HEK293 (cell line): ENCODE results near the gene CACNG4.

ENCODE experiments used
- CTCF ChIP-seq: fragments of 450-650 bp; formaldehyde crosslinking; IDR thresholded peaks from 2 replicates; pipeline ENCODE4 v1.5.1; 2016; ENCODE audit warnings: missing biosample characterization, missing genetic modification characterization
- ZFP41 ChIP-seq: fragments of 450-650 bp; formaldehyde crosslinking; IDR thresholded peaks from 2 replicates; pipeline ENCODE4 v1.5.1; 2016; ENCODE audit warnings: missing biosample characterization, missing genetic modification characterization, borderline replicate concordance
- ZNF530 ChIP-seq: fragments of 450-650 bp; formaldehyde crosslinking; IDR thresholded peaks from 2 replicates; pipeline ENCODE4 v1.5.1; 2016; ENCODE audit warnings: low read depth, missing biosample characterization, missing genetic modification characterization
- ZNF837 ChIP-seq: fragments of 450-650 bp; formaldehyde crosslinking; IDR thresholded peaks from 2 replicates; pipeline ENCODE4 v1.5.1; 2016; ENCODE audit warnings: missing biosample characterization, missing genetic modification characterization

GRCh38 chr17:66966298-66966697 lies 1.8 kb downstream of the CACNG4 start:
- no peak for TF ChIP-seq ZNF837 (tag by site-specific recombination)
- no peak for TF ChIP-seq CTCF (tag by site-specific recombination)
- no peak for TF ChIP-seq ZNF530 (tag by site-specific recombination)
- no peak for TF ChIP-seq ZFP41 (tag by site-specific recombination)
